Measurements from ENCODE around the gene BICC1. TPM values are rescaled to one million over a fixed set of nuclear protein-coding genes. Genes with fewer than 3 reads are reported as not detected.

The BICC1 gene
- total and polyA plus RNA-seq, 2 experiments from 2014 or later: 6.4 to 13.2 TPM

GRCh38 chr10:58565271-58565670, 52.6 kb downstream of the BICC1 start:
- no peak for DNase-seq (ENCODE audit: low read depth in 1 of 2, low spot score in 1 of 2)
- TF ChIP-seq CTCF (IDR thresholded peaks at IDR 0.05; ENCODE audit: low read depth, low read length): no peak
- H3K4me3 ChIP-seq: no peak overlapping the region
- H3K9me3 ChIP-seq (ENCODE audit: low read depth): no peaks in the 10 kb centered on the region
- no peaks in the 10 kb centered on the region for H3K36me3 ChIP-seq
- no peaks in the 10 kb centered on the region for H3K27me3 ChIP-seq
- no peaks in the 10 kb centered on the region for H3K4me1 ChIP-seq (ENCODE audit: low read depth)
- H3K27ac ChIP-seq: no peak overlapping the region

GRCh38 chr10:58567652-58568051, 55.0 kb downstream of the BICC1 start:
- no peaks in the 10 kb centered on the region for H3K36me3 ChIP-seq
- no peak overlapping the region for H3K4me3 ChIP-seq
- no peak for DNase-seq (ENCODE audit: low read depth in 1 of 2, low spot score in 1 of 2)
- H3K27ac ChIP-seq: no peak overlapping the region
- H3K4me1 ChIP-seq (ENCODE audit: low read depth): no peaks in the 10 kb centered on the region
- H3K9me3 ChIP-seq (ENCODE audit: low read depth): no peaks in the 10 kb centered on the region
- no peaks in the 10 kb centered on the region for H3K27me3 ChIP-seq
- TF ChIP-seq CTCF (IDR thresholded peaks at IDR 0.05; ENCODE audit: low read depth, low read length): no peak

DNA sequence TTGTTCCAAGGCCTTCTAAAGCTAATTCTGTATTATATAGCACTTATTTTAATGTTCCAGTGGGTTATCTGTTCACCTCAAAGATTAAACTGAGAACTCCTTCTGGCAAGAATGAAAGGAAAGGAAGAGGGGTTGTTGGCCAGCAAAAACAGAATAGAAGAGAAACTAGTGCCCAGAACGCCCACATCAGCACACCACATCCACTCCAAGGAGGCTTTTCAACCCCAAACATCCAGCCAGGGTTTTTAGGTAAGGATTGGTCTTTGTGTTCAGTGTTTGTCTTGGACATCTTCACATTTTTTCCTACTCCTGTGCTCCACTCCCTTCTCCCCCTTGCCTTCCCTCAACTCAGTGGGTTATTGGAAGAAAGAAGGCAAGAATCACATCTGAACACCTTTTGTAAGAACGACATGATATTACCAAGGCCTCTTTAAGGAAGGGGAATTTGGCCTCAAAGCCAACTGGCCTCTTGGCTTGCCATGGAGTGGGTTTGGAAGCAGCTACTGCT, 55.8 kb downstream of the BICC1 start:
- Histone ChIP-seq H3K9me3 (ENCODE audit: low read depth) (no peaks in the 10 kb centered on the region), H3K4me1 (ENCODE audit: low read depth) (no peaks in the 10 kb centered on the region), H3K27me3 (no peaks in the 10 kb centered on the region), H3K4me3 (no peak overlapping the region), H3K36me3 (no peaks in the 10 kb centered on the region), H3K27ac (no peak overlapping the region)
- peak in 1 of 2 donors; percentile 42 for DNase-seq (ENCODE audit: low read depth in 1 of 2, low spot score in 1 of 2)
- TF ChIP-seq CTCF (IDR thresholded peaks at IDR 0.05; ENCODE audit: low read depth, low read length): no peak

GRCh38 chr10:58570307-58570723, 57.6 kb downstream of the BICC1 start:
- no peaks in the 10 kb centered on the region for H3K36me3 ChIP-seq
- peak in 1 of 2 donors; percentile 30 for DNase-seq (ENCODE audit: low read depth in 1 of 2, low spot score in 1 of 2)
- no peak for TF ChIP-seq CTCF (IDR thresholded peaks at IDR 0.05; ENCODE audit: low read depth, low read length)
- no peaks in the 10 kb centered on the region for H3K4me1 ChIP-seq (ENCODE audit: low read depth)
- H3K27ac ChIP-seq: no peak overlapping the region
- no peaks in the 10 kb centered on the region for H3K9me3 ChIP-seq (ENCODE audit: low read depth)
- no peaks in the 10 kb centered on the region for H3K27me3 ChIP-seq
- no peak overlapping the region for H3K4me3 ChIP-seq

GRCh38 chr10:58570979-58571378, 58.3 kb downstream of the BICC1 start:
- Histone ChIP-seq H3K9me3 (ENCODE audit: low read depth) (no peaks in the 10 kb centered on the region), H3K4me1 (ENCODE audit: low read depth) (no peaks in the 10 kb centered on the region), H3K27me3 (no peaks in the 10 kb centered on the region), H3K4me3 (no peak overlapping the region), H3K27ac (no peak overlapping the region), H3K36me3 (no peaks in the 10 kb centered on the region)
- no peak for DNase-seq (ENCODE audit: low read depth in 1 of 2, low spot score in 1 of 2)
- TF ChIP-seq CTCF (IDR thresholded peaks at IDR 0.05; ENCODE audit: low read depth, low read length): no peak

DNA sequence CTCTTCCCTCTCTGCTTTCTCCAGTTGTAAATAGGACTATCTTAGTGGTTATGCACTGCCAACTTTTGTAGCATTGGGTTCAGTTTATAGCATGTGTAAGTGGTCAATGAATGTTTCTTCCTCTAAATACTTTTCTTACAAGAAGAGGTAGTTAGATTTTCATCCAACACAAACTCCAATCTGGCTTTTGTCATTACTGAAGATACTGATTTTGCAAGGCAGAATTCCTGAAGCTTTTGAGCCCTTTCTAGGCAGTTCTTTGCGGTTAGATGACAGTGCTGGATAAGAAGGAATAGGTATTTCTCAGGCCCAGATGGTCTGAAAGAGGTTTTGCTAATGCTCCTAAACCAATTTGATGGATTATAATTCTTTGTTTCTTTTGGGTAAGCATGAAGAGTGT, 60.5 kb downstream of the BICC1 start:
- no peaks in the 10 kb centered on the region for H3K4me1 ChIP-seq (ENCODE audit: low read depth)
- no peak for TF ChIP-seq CTCF (IDR thresholded peaks at IDR 0.05; ENCODE audit: low read depth, low read length)
- no peaks in the 10 kb centered on the region for H3K36me3 ChIP-seq
- DNase-seq (ENCODE audit: low read depth in 1 of 2, low spot score in 1 of 2): no peak
- H3K27ac ChIP-seq: no peak overlapping the region
- H3K27me3 ChIP-seq: no peaks in the 10 kb centered on the region
- no peaks in the 10 kb centered on the region for H3K9me3 ChIP-seq (ENCODE audit: low read depth)
- no peak overlapping the region for H3K4me3 ChIP-seq
